Breast epithelium (tissue), 4 donors: ENCODE data around the gene MAP7D3. TPM values are rescaled to one million over a fixed set of nuclear protein-coding genes. Genes with fewer than 3 reads are reported as not detected.

ENCODE experiments used
- DNase-seq, 2 donors: peaks; one replicate each; pipeline ENCODE4 v3.0.0-alpha.2; 2019; ENCODE audit warnings: low spot score in 2 of 2
- H3K27ac ChIP-seq, 2 donors: fragments of 200-600 bp; sonication (generic) in 1 of 2; one replicate each; pipeline ENCODE4 v1.5.1; 2016 to 2019; ENCODE audit warnings: mild to moderate bottlenecking in 1 of 2
- H3K27me3 ChIP-seq, 2 donors: fragments of 200-600 bp; sonication (generic) in 1 of 2; one replicate each; pipeline versions ENCODE4 v1.5.1 to v1.6.0; 2017 to 2019; ENCODE audit warnings: control low read depth in 1 of 2, mild to moderate bottlenecking in 1 of 2
- H3K36me3 ChIP-seq: fragments of 200-600 bp; one replicate; pipeline ENCODE4 v1.5.1; 2019
- H3K4me1 ChIP-seq, 2 donors: fragments of 200-600 bp; sonication (generic); one replicate each; pipeline ENCODE4 v1.5.1; 2016 to 2019; ENCODE audit warnings: control low read depth in 1 of 2
- H3K4me3 ChIP-seq, 3 donors: fragments of 200-600 bp; sonication (generic); 1 replicate in 2 of 3; 2 replicates in 1 of 3; pipeline ENCODE4 v1.5.1; 2016 to 2019; ENCODE audit warnings: mild to moderate bottlenecking in 3 of 3, moderate library complexity in 2 of 3
- H3K9me3 ChIP-seq, 2 donors: fragments of 200-600 bp; sonication (generic) in 1 of 2; one replicate each; pipeline ENCODE4 v1.5.1; 2016 to 2019; ENCODE audit warnings: control low read depth in 1 of 2
- CTCF ChIP-seq, 3 donors: fragments of 450-650 bp; IDR thresholded peaks; one replicate each; pipeline ENCODE4 v1.5.1; 2016 to 2017; ENCODE audit warnings: antibody characterized with exemption in 3 of 3, mild to moderate bottlenecking in 3 of 3, moderate library complexity in 3 of 3
- POLR2A ChIP-seq: fragments of 450-650 bp; IDR thresholded peaks from one replicate; pipeline ENCODE4 v1.6.1; 2016; ENCODE audit warnings: antibody characterized with exemption, mild to moderate bottlenecking, moderate library complexity
- POLR2AphosphoS5 ChIP-seq, 3 donors: sonication (generic); formaldehyde crosslinking; IDR thresholded peaks; one replicate each; pipeline ENCODE4 v1.6.1; 2017; ENCODE audit warnings: antibody characterized with exemption in 3 of 3
- intact Hi-C: fragments of 100-400 bp; cut with DNase I; formaldehyde crosslinking; loops from one replicate; pipeline ENCODE4 v1.15.1; 2023; ENCODE audit warnings: low total_unique reads
- total RNA-seq, 3 donors: library from RNA; depleted of rRNA; stranded (reverse); fragments of >200 nt; gene quantifications; one replicate each; pipeline ENCODE4 v1.1.0, GENCODE V29; 2016

Gene MAP7D3
- total RNA-seq, 3 donors from 2014 or later, result 10.5 to 48.5 (median 19.3) TPM

GRCh38 chrX:136166221-136166855, 84.9 kb downstream of the MAP7D3 start:
- H3K4me1 ChIP-seq, result no peaks in the 10 kb centered on the region
- no peak for TF ChIP-seq POLR2A
- TF ChIP-seq POLR2AphosphoS5 (IDR thresholded peaks at IDR 0.05), result no peak
- no peak for TF ChIP-seq CTCF (IDR thresholded peaks at IDR 0.05)
- DNase-seq, result no peak
- intact Hi-C loops, result no loop called here
- no peaks in the 10 kb centered on the region for H3K9me3 ChIP-seq
- H3K4me3 ChIP-seq, result no peak overlapping the region
- H3K27me3 ChIP-seq, result peaks cover 0 to 36% of the 10 kb centered on the region in 2 donors
- H3K36me3 ChIP-seq, result no peaks in the 10 kb centered on the region
- H3K27ac ChIP-seq, result peak overlapping the region in 1 of 2 donors; percentile 55

GRCh38 chrX:136165406-136165805, 85.8 kb downstream of the MAP7D3 start:
- H3K27me3 ChIP-seq, result peaks cover 0 to 29% of the 10 kb centered on the region in 2 donors
- no peak for DNase-seq
- no peak overlapping the region for H3K4me3 ChIP-seq
- no peak overlapping the region for H3K27ac ChIP-seq
- H3K36me3 ChIP-seq, result no peaks in the 10 kb centered on the region
- TF ChIP-seq POLR2AphosphoS5 (IDR thresholded peaks at IDR 0.05), result no peak
- no peak for TF ChIP-seq POLR2A
- TF ChIP-seq CTCF (IDR thresholded peaks at IDR 0.05), result no peak
- H3K4me1 ChIP-seq, result no peaks in the 10 kb centered on the region
- no peaks in the 10 kb centered on the region for H3K9me3 ChIP-seq
- intact Hi-C loops, result no loop called here

- no peak for DNase-seq
- H3K27ac ChIP-seq, result no peak overlapping the region
- intact Hi-C loops, result no loop called here
- peaks cover 0 to 30% of the 10 kb centered on the region in 2 donors for H3K27me3 ChIP-seq
- H3K4me1 ChIP-seq, result peaks cover 0 to 2% of the 10 kb centered on the region in 2 donors
- H3K36me3 ChIP-seq, result no peaks in the 10 kb centered on the region
- no peaks in the 10 kb centered on the region for H3K9me3 ChIP-seq
- TF ChIP-seq POLR2A (no peak), CTCF (IDR thresholded peaks at IDR 0.05) (no peak), POLR2AphosphoS5 (IDR thresholded peaks at IDR 0.05) (no peak)
- no peak overlapping the region for H3K4me3 ChIP-seq
Measured at GRCh38 chrX:136163689-136164088, 87.5 kb downstream of the MAP7D3 start.

Other genes starting within 250 kb of the MAP7D3 start
- 1,000 to 10,000 TPM in 1 of 3 donors, 100 to 1,000 TPM in 2; 299 to 1,250 (median 654) TPM for gene FHL1, start 103.9 kb downstream of the MAP7D3 start, total RNA-seq
- gene ADGRG4, start 49.6 kb upstream of the MAP7D3 start, total RNA-seq, result under 1 TPM; under 0.01 to 0.16 (median under 0.01) TPM
- gene BRS3, start 236.5 kb upstream of the MAP7D3 start, total RNA-seq, result not detected
- 10 to 100 TPM; 42.0 to 53.4 (median 52.2) TPM for gene HTATSF1, start 246.2 kb upstream of the MAP7D3 start, total RNA-seq